ENCODE results near the gene PPP2R1B.
"Not testable (repeated sequence)": the region's sequence is repeated elsewhere in the genome, so short reads cannot be mapped to it uniquely, and the experiment has no call there.

The PPP2R1B gene

DNA sequence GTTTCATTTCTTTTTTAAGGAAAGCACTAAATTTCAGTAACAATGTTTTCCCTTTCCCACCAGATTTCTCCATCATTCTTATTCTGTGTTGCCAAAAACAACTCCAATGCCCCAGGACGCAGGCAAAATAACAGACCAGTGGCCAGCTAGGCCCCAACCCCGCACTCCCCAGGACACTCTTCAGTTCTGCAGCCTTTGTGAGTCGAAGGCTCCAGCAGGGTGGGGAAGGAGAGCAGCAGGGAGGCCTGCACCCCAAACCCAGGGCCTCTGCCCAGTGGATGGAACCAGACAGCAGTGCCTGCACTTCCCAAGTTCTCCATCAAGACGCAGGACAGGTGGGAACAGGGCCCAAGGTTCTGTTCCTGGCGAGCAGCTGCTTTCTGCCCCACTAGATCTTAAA, 34.4 kb downstream of the PPP2R1B start:
- DNase-seq (ENCODE audit: low read depth, low spot score), result no peak
- H3K4me3 ChIP-seq (ENCODE audit: low read length), result no peak overlapping the region

DNA sequence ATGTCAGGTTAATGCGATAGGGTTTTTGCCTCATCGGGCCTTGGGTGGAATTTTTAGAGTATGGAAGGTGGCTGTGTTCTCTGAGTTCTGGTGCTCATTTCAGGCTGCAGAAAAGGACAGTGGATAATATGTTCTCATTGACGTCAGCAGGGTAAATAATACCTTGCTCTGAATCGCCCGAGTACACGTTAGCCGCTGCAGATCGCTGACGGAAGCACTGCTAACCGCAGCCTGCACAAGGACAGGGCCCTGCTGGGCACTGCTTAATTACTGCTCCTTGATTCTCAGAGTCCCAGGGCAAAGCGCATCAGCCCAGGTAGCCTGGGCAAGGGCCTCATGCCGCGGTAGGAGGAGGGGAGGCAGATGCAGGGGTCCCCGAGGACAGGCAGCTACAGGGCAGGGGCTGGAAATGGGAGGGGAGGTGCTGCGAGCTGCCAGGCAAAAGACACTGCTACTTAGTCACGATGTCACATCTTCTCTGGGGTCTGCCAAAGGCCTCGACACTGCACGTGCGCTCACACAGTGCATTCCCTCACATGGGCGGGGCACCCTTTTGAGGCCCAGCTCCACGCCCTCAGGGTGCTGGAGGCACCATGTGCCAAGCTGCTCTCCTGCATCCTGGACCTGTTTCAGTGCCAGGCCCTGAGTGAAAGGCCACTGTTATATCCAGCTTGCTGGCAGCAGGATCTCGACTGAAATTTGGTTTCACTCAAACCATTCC, 35.2 kb downstream of the PPP2R1B start:
- H3K4me3 ChIP-seq (ENCODE audit: low read length), result no peak overlapping the region
- no peak for DNase-seq (ENCODE audit: low read depth, low spot score)

DNA sequence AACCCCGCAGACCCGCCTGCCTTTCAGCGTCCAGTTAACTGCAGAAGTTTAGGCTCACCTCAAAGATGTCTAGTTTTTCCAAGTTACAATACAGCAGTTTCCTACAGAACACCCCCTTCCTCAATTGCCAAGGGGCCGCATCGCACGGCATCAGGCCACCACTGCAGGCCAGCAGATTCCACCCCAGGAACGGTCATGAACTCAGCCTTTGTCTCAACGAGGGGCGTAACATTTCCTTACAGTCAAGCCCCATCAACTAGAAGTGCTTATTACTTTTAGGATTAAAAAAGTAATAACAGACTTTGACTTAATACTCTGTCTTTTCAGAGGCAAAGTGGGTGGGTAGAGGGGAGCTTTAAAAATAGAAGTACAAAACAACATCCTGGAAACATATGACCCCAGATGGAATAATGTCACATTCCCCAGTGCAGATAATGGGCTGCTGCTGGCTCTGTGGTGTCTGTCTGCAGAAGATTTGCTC, 36.3 kb downstream of the PPP2R1B start:
- DNase-seq (ENCODE audit: low read depth, low spot score), result no peak
- no peak overlapping the region for H3K4me3 ChIP-seq (ENCODE audit: low read length)

GRCh38 chr11:111729071-111729830, 36.9 kb downstream of the PPP2R1B start:
- H3K4me3 ChIP-seq (ENCODE audit: low read length), result no peak overlapping the region
- no peak for DNase-seq (ENCODE audit: low read depth, low spot score)

DNA sequence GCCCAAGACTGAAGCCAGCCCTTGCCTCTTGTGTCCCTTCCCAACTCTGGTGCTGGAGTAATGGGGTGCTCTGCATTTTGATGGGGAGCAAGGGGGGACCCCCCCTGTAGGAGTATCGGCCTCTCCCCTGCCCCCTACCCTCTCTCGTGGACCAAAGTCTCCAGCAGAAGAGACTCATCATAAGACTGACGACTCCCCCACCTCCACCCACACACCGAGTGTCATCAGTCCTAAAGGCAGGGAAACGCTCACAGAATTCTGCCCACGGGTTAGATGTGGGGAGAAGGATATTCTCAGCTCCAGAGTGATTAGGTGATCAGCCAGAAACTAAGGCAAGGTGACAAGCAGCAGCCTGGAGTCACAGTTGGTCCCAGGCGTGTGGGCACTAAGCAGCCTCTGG, 38.8 kb downstream of the PPP2R1B start:
- no peak overlapping the region for H3K4me3 ChIP-seq (ENCODE audit: low read length)
- DNase-seq (ENCODE audit: low read depth, low spot score), result no peak

DNA sequence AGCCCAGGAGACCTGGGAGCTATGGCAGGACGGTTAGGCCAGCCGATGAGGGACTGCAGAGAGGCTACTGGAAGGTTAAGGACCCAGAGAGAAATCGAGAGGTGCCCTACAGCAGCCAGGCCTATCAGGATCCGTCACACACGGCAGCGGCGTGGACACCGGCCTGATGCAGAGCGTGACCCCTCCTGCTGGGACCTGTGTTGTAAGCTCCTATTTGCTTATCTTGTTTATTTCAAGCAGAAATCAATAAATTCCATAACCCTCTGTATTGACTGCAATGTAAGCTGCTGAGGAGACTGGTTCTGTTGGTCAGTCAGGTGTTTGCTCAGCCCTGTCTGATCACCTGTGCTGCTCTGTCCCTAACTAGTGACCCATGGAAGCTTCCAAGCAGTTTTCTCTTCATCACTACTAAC, 39.9 kb downstream of the PPP2R1B start:
- DNase-seq (ENCODE audit: low read depth, low spot score), result no peak

DNA sequence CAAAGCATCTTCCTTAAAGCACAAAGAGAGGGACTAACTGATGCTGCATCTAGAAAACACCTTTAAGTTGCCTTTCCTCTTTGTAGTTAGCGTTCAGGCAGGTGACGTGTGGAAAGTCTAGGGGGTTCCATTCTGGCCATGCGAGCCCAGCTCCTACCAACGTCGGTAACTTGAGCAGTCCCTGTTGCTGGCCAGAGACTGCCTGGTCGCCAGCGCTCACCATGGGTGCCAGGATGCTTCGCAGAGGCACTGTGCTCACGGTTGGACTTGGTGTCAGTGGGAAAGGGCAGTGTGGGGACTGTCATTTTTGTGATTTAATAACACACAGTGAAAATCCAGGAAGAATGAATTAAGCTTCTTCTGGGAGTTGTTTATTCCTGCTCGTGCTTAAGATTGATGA, 40.6 kb downstream of the PPP2R1B start:
- DNase-seq (ENCODE audit: low read depth, low spot score), result no peak
- no peak overlapping the region for H3K4me3 ChIP-seq (ENCODE audit: low read length)

More for the DNA sequence above, 39.9 kb downstream of the PPP2R1B start:
- H3K4me3 ChIP-seq (ENCODE audit: low read length), result no peak overlapping the region

GRCh38 chr11:111724615-111725129, 41.5 kb downstream of the PPP2R1B start:
- no peak overlapping the region for H3K4me3 ChIP-seq (ENCODE audit: low read length)
- no peak for DNase-seq (ENCODE audit: low read depth, low spot score)

- DNase-seq (ENCODE audit: low read depth, low spot score), result no peak
- no peak overlapping the region for H3K4me3 ChIP-seq (ENCODE audit: low read length)
Measured at GRCh38 chr11:111723595-111723994, 42.6 kb downstream of the PPP2R1B start.

- no peak overlapping the region for H3K4me3 ChIP-seq (ENCODE audit: low read length)
Measured at GRCh38 chr11:111722501-111722900, 43.7 kb downstream of the PPP2R1B start.

GRCh38 chr11:111720801-111721494, 45.2 kb downstream of the PPP2R1B start:
- H3K4me3 ChIP-seq (ENCODE audit: low read length), result no peak overlapping the region
- DNase-seq (ENCODE audit: low read depth, low spot score), result no peak

More at GRCh38 chr11:111722501-111722900, 43.7 kb downstream of the PPP2R1B start:
- no peak for DNase-seq (ENCODE audit: low read depth, low spot score)

GRCh38 chr11:111719379-111719778, 46.8 kb downstream of the PPP2R1B start:
- no peak for DNase-seq (ENCODE audit: low read depth, low spot score)

GRCh38 chr11:111718859-111719258, 47.3 kb downstream of the PPP2R1B start:
- no peak for DNase-seq (ENCODE audit: low read depth, low spot score)
- H3K4me3 ChIP-seq (ENCODE audit: low read length), result no peak overlapping the region

More at GRCh38 chr11:111719379-111719778, 46.8 kb downstream of the PPP2R1B start:
- H3K4me3 ChIP-seq (ENCODE audit: low read length), result no peak overlapping the region

DNA sequence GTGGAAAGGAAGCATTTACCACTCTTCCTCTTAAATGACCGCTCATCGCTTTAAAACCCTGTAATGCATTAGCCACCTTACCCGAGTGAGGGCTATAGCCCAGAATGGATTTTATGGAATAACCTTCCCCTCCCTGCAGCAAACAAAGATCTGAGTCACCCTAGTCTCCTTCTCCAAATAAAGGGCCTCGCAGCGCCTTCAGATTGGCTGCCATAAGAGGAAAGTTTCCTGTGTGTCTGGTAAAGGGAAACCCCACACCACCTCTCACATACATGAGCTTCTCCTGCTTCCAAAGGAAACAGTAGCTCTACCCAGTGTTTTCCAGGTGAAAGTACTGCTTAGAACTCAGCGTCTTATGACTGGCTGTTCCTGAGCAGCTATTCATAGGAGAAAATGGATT, 47.8 kb downstream of the PPP2R1B start:
- H3K4me3 ChIP-seq (ENCODE audit: low read length), result no peak overlapping the region
- no peak for DNase-seq (ENCODE audit: low read depth, low spot score)

DNA sequence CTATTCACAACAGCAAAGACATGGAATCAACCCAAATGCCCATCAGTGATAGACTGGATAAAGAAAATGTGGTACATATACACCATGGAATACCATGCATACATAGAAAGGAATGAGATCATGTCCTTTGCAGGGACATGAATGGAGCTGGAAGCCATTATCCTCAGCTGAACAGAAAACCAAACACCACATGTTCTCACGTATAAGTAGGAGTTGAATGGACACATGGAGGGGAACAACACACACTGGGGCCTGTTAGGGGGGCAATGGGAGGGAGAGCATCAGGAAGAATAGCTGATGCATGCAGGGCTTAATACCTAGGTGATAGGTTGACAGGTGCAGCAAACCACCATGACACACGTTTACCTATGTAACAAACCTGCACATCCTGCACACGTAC, 48.5 kb downstream of the PPP2R1B start:
- not testable (repeated sequence) for H3K4me3 ChIP-seq (ENCODE audit: low read length); DNase-seq (ENCODE audit: low read depth, low spot score)

DNA sequence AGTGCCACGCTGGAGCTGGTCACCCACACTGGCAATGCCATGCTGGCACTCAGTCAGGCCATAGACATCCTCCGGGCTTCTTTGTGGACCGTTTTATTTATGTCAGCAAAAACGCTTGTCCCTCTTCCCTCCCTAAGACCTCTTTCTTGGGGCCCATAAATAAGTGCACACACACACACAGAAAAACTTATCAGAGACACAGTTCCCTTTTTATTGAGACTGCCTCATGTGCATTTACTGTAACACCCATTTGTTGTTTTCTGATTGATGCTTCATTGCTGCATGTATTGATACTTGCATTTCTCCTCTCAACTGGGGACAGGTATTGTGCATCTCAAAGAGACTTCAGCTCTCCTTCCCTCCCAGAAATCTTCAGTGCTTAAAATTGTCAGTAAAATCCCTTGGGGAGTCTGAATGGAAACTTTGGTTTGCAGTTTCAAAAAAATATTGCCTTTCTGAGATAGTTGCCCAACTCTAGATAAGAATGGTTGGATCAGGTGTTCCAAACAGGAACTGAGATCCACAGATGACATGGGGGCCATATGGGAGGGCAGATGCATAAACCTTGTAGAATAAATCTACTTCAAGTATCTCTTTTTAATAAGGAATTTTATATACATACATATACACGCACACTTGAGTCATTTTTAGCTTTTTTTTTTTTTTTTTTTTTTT, 50.9 kb downstream of the PPP2R1B start:
- no peak overlapping the region for H3K4me3 ChIP-seq (ENCODE audit: low read length)
- DNase-seq (ENCODE audit: low read depth, low spot score), result no peak

GRCh38 chr11:111714522-111714921, 51.7 kb downstream of the PPP2R1B start:
- DNase-seq (ENCODE audit: low read depth, low spot score), result no peak
- H3K4me3 ChIP-seq (ENCODE audit: low read length), result no peak overlapping the region

- H3K4me3 ChIP-seq (ENCODE audit: low read length), result no peak overlapping the region
- DNase-seq (ENCODE audit: low read depth, low spot score), result no peak
Measured at GRCh38 chr11:111707691-111708067, 58.5 kb downstream of the PPP2R1B start.

DNA sequence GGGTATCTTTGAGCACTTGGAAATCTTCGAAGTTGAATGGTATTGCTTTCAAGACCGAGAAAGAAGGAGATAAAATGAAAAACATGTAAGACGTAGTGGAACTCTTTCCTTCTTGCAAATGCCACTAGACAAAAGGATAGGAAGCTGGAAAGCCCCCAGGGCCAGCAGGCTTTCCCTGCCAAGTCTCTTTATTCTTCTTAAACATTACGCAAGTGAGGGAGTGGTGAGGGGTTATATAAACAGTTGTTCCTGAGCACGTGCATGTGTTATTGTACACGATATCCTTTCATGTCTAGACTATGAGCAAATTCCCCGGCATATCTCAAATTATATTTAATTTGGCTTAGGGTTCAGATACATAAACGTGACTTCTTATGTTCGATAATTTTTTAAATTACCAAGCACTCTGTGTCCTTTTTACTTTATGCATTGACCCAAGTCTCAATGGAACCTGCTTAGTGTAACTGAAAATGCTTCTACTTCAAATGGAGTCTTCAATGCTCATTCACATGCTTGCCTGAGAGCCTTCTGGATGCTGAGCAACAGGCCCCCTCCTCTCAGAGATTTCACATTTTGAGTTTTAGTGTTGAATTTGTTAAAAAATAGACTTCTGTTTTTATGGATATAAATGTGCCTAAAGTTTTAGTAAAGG, 59.0 kb downstream of the PPP2R1B start:
- H3K4me3 ChIP-seq (ENCODE audit: low read length), result no peak overlapping the region
- DNase-seq (ENCODE audit: low read depth, low spot score), result no peak

Data from Jurkat, Clone E6-1 (cell line).